Measurements from ENCODE around the gene SRPK2.

The SRPK2 gene

GRCh38 chr7:105096306-105096705 is 292.4 kb downstream of the SRPK2 start (continued):
- TF ChIP-seq, protein P1, sequence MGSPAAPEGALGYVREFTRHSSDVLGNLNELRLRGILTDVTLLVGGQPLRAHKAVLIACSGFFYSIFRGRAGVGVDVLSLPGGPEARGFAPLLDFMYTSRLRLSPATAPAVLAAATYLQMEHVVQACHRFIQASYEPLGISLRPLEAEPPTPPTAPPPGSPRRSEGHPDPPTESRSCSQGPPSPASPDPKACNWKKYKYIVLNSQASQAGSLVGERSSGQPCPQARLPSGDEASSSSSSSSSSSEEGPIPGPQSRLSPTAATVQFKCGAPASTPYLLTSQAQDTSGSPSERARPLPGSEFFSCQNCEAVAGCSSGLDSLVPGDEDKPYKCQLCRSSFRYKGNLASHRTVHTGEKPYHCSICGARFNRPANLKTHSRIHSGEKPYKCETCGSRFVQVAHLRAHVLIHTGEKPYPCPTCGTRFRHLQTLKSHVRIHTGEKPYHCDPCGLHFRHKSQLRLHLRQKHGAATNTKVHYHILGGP (tag by site-specific recombination; IDR thresholded peaks at IDR 0.05) = no peak

DNA sequence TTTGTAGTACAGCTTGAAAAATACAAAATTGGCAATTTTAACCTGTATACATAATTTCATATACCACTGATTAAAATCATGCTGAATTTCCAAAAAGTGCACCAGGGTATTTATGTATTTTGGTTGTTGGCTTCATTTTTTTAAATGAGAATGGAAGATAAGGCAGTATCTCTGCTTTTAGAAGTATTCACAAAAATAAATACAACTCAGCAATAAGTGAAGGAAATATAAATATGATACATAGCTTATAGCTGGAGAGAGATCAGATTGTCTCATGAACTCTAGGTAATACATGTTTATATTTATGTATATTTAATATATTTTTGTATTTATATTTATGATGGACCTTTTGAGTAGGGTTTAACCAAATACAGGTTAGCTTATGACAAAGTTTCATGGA is 293.8 kb downstream of the SRPK2 start:
- no peaks in the 10 kb centered on the region for H3K9me3 ChIP-seq (ENCODE audit: control insufficient read depth, insufficient read depth, low read depth, low read length)
- POLR2A ChIA-PET = no interaction called here
- H3K36me3 ChIP-seq (ENCODE audit: control insufficient read depth in 2 of 2, insufficient read depth in 1 of 2, low read length in 2 of 2) = peaks cover 30 to 32% of the 10 kb centered on the region in 2 experiments
- no peak overlapping the region for H3K4me3 ChIP-seq (ENCODE audit: low read depth, low read length)
- no peak overlapping the region for H3K27ac ChIP-seq (ENCODE audit: extremely low read depth, low read depth, low read length)
- peaks cover 6% of the 10 kb centered on the region; the same call in 1 of the 2 replicates for H3K4me1 ChIP-seq (ENCODE audit: control insufficient read depth, insufficient read depth, low read length)
- CTCF ChIA-PET = interaction anchor here (0.8 to 1.4 kb wide), 2 partner anchors 114 to 334 kb away, joined by 3 to 4 read pairs; no protein-coding TSS in a partner anchor
- TF ChIP-seq, protein P2, sequence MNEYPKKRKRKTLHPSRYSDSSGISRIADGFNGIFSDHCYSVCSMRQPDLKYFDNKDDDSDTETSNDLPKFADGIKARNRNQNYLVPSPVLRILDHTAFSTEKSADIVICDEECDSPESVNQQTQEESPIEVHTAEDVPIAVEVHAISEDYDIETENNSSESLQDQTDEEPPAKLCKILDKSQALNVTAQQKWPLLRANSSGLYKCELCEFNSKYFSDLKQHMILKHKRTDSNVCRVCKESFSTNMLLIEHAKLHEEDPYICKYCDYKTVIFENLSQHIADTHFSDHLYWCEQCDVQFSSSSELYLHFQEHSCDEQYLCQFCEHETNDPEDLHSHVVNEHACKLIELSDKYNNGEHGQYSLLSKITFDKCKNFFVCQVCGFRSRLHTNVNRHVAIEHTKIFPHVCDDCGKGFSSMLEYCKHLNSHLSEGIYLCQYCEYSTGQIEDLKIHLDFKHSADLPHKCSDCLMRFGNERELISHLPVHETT (tag by site-specific recombination; IDR thresholded peaks at IDR 0.05) = no peak
- TF ChIP-seq ZNF560 (tag by site-specific recombination; IDR thresholded peaks at IDR 0.05; ENCODE audit: borderline replicate concordance) (no peak), SP3 (tag by site-specific recombination; IDR thresholded peaks at IDR 0.05) (no peak), MEIS1 (CRISPR knock-in tag; IDR thresholded peaks at IDR 0.05; ENCODE audit: borderline replicate concordance) (no peak), ZNF521 (tag by site-specific recombination; IDR thresholded peaks at IDR 0.05) (no peak), ZBTB1 (tag by site-specific recombination; IDR thresholded peaks at IDR 0.05) (no peak), ZNF571 (tag by site-specific recombination; IDR thresholded peaks at IDR 0.05) (no peak), ZBTB21 (tag by site-specific recombination; IDR thresholded peaks at IDR 0.05) (no peak), ZNF155 (tag by site-specific recombination; IDR thresholded peaks at IDR 0.05) (no peak), ZNF121 (tag by site-specific recombination; IDR thresholded peaks at IDR 0.05) (no peak), KLF16 (tag by site-specific recombination; IDR thresholded peaks at IDR 0.05) (no peak), ZNF558 (tag by site-specific recombination; IDR thresholded peaks at IDR 0.05) (no peak), ZNF404 (tag by site-specific recombination; IDR thresholded peaks at IDR 0.05) (no peak), FEZF1 (tag by site-specific recombination; IDR thresholded peaks at IDR 0.05) (no peak), HOXC10 (CRISPR knock-in tag; IDR thresholded peaks at IDR 0.05) (no peak)
- TF ChIP-seq, protein P3, sequence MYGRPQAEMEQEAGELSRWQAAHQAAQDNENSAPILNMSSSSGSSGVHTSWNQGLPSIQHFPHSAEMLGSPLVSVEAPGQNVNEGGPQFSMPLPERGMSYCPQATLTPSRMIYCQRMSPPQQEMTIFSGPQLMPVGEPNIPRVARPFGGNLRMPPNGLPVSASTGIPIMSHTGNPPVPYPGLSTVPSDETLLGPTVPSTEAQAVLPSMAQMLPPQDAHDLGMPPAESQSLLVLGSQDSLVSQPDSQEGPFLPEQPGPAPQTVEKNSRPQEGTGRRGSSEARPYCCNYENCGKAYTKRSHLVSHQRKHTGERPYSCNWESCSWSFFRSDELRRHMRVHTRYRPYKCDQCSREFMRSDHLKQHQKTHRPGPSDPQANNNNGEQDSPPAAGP (tag by site-specific recombination; IDR thresholded peaks at IDR 0.05) = no peak

DNA sequence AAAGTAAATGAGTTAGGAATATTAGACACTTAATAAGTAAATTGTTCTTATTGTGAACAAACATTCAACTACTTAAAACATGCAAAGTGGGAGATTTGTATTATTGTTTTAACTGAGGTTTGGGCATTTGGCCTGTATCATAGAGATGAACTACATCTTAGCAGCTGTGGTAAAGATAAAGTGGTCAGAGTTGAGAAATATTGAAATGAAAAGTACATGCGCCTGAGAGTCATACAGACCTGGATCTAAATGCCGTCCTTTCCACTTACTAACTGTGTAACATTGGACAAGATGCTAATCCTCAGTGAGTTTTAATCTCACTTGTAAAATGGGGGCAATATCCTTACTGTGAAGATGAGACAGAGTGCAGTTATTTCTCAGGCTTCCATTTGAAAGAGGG is 300.3 kb downstream of the SRPK2 start:
- Histone ChIP-seq H3K9me3 (ENCODE audit: control insufficient read depth, insufficient read depth, low read depth, low read length) (no peaks in the 10 kb centered on the region), H3K36me3 (ENCODE audit: control insufficient read depth in 2 of 2, insufficient read depth in 1 of 2, low read length in 2 of 2) (peaks cover 42 to 53% of the 10 kb centered on the region in 2 experiments), H3K4me3 (ENCODE audit: low read depth, low read length) (no peak overlapping the region), H3K27ac (ENCODE audit: extremely low read depth, low read depth, low read length) (no peak overlapping the region), H3K4me1 (ENCODE audit: control insufficient read depth, insufficient read depth, low read length) (no peaks in the 10 kb centered on the region)
- POLR2A ChIA-PET = interaction anchor here (0.6 kb wide), 1 partner anchor 53 kb away, joined by 4 read pairs; no protein-coding TSS in a partner anchor
- CTCF ChIA-PET = interaction anchor here (1.0 kb wide), 1 partner anchor 107 kb away, joined by 4 read pairs; no protein-coding TSS in a partner anchor
- TF ChIP-seq ZNF791 (tag by site-specific recombination; IDR thresholded peaks at IDR 0.05) (no peak), ZBTB48 (tag by site-specific recombination; IDR thresholded peaks at IDR 0.05) (no peak), ZNF621 (tag by site-specific recombination; IDR thresholded peaks at IDR 0.05) (no peak), ZNF560 (tag by site-specific recombination; IDR thresholded peaks at IDR 0.05; ENCODE audit: borderline replicate concordance) (no peak), ZNF660 (tag by site-specific recombination; IDR thresholded peaks at IDR 0.05) (no peak), ZFP69B (tag by site-specific recombination; IDR thresholded peaks at IDR 0.05) (no peak)

Measured in HEK293 (cell line).